ENCODE measurements around the gene HLA-DOB.

DNA sequence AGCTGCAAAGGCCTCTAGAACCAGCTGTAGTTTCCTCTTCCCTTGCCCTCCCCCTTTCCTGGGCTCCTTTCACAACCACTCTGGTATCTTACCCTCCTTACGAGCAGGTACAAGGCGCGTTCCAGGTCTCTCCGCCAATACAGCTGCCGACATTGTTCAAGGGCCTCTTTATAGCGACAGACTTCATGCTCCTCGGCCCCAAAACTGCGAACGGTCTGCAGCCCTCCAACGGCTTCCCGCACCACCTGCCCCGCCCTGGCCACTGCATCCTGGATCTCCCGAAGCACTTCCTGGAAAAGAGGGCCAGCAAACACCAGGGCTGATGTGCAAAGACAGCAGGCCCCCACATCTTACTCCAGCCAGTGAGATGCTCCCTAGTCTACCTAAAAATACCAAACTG is 15.7 kb upstream of the HLA-DOB start:
- no peak for TF ChIP-seq PAX8 (IDR thresholded peaks at IDR 0.05)
- no peak for TF ChIP-seq CTCF (IDR thresholded peaks at IDR 0.05 in 2 of 3, conservative IDR thresholded peaks at IDR 0.05 in 1 of 3; ENCODE audit: control insufficient read depth in 2 of 3, extremely low read depth in 1 of 3, insufficient read depth in 1 of 3, low read depth in 3 of 3, low read length in 3 of 3)
- TF ChIP-seq POLR2AphosphoS5 (IDR thresholded peaks at IDR 0.05; ENCODE audit: low read length) = no peak
- TF ChIP-seq CBX5 (IDR thresholded peaks at IDR 0.05; ENCODE audit: low read depth) = no peak
- no peak for TF ChIP-seq GATAD2B (conservative IDR thresholded peaks at IDR 0.05; ENCODE audit: low read depth)
- TF ChIP-seq NR2C1 (IDR thresholded peaks at IDR 0.05) = no peak
- no peak for TF ChIP-seq CHD1 (IDR thresholded peaks at IDR 0.05; ENCODE audit: low read depth, low read length)
- TF ChIP-seq SP1 (IDR thresholded peaks at IDR 0.05; ENCODE audit: low read depth, low read length) = no peak
- no peak for TF ChIP-seq POLR2A (IDR thresholded peaks at IDR 0.05; ENCODE audit: low read depth, low read length)

Measured in GM12878 (cell line).